NCI-H2107 treated with DMSO at 0.1 percent for 48 hours (cell line): ENCODE results near the gene SDK1.
"Not testable (repeated sequence)": the region's sequence is repeated elsewhere in the genome, so short reads cannot be mapped to it uniquely, and the experiment has no call there.

Experiments
- DNase-seq: peaks from one replicate; lab custom pipeline; 2025; ENCODE audit not compliant: unreplicated experiment; lab: John Stamatoyannopoulos, UW

Gene SDK1

GRCh38 chr7:3712841-3713240, 411.8 kb downstream of the SDK1 start:
- no peak for DNase-seq

- no peak for DNase-seq
Measured at GRCh38 chr7:3721422-3721821, 420.4 kb downstream of the SDK1 start.

- no peak for DNase-seq
Measured at GRCh38 chr7:3722396-3722922, 421.4 kb downstream of the SDK1 start.

- no peak for DNase-seq
Measured at GRCh38 chr7:3725155-3726059, 424.4 kb downstream of the SDK1 start.

- no peak for DNase-seq
Measured at GRCh38 chr7:3730276-3730675, 429.2 kb downstream of the SDK1 start.

- DNase-seq = no peak
Measured at GRCh38 chr7:3732395-3733005, 431.4 kb downstream of the SDK1 start.

GRCh38 chr7:3733541-3734140, 432.6 kb downstream of the SDK1 start:
- DNase-seq = no peak

GRCh38 chr7:3738964-3739363, 437.9 kb downstream of the SDK1 start:
- no peak for DNase-seq

- DNase-seq = no peak
Measured at GRCh38 chr7:3739983-3740382, 438.9 kb downstream of the SDK1 start.

GRCh38 chr7:3747467-3747866, 446.4 kb downstream of the SDK1 start:
- no peak for DNase-seq

- DNase-seq = no peak
Measured at GRCh38 chr7:3748389-3748788, 447.3 kb downstream of the SDK1 start.

- DNase-seq = no peak
Measured at GRCh38 chr7:3753868-3754267, 452.8 kb downstream of the SDK1 start.

- DNase-seq = no peak
Measured at GRCh38 chr7:3754493-3755341, 453.7 kb downstream of the SDK1 start.

GRCh38 chr7:3755778-3756453, 454.9 kb downstream of the SDK1 start:
- not testable (repeated sequence) for DNase-seq

- no peak for DNase-seq
Measured at GRCh38 chr7:3757059-3757458, 456.0 kb downstream of the SDK1 start.

GRCh38 chr7:3760651-3761050, 459.6 kb downstream of the SDK1 start:
- no peak for DNase-seq

GRCh38 chr7:3762146-3762831, 461.2 kb downstream of the SDK1 start:
- no peak for DNase-seq

GRCh38 chr7:3767917-3768777, 467.1 kb downstream of the SDK1 start:
- DNase-seq = no peak

GRCh38 chr7:3771906-3772305, 470.9 kb downstream of the SDK1 start:
- no peak for DNase-seq
